Measurements from ENCODE around the gene UPF2. TPM values are rescaled to one million over a fixed set of nuclear protein-coding genes. Genes with fewer than 3 reads are reported as not detected.

Gene UPF2
- total and polyA plus RNA-seq, 12 donors: 5.1 to 24.3 (median 12.1) TPM

DNA sequence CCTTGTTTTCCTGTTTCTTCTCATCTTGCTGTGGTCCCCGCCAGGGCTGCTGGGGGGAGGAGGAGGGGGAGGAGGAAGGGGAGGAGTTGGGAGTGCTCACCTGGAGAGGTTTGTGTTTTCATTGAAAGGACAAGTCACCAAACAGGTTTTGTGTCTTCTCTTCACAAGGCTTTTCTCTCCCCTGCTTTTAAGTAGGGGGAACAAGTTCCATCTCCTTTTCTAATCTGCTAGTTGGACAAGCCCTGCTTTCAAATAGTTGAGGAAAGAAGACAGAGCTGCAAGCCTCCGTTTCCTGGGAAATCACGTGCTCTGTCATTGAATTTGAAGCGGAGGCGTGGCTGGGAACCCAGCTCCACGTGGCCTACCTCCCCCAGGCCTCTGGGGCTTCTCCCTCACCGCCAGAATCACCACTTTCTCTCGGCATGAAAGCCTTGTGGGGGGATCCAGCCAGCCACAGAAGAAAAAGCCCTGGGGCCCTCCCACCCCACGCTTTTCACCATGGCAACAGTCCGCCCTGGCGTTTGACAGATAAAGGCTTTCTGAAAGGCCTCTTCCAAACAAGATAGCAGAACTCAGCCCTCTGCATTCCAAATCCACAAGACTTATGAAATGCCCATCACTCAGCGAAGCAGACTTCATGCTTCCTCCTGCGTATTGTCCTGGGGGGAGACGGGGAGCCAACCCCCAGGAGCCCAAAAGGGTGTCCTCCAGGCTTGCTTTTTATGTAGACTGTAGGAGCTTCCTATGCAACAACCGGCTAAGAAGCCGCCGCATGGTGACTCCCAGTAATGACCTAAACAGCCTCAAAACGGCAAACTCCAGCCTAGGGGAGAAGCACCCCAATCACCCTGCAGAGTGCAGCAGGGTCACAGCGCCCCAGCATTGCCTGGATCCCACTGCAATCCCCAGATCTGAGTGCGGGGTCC, 167.8 kb downstream of the UPF2 start:
- peak in 3 of 7 donors; percentile 24 to 42 (median 34) for DNase-seq
- Histone ChIP-seq H3K4me1 (replicated peaks in 1 of 2) (peaks cover 20 to 21% of the 10 kb centered on the region in 2 donors), H3K27me3 (no peaks in the 10 kb centered on the region), H3K27ac (peak overlapping the region in 4 of 5 donors; percentile 7 to 87 (median 50)), H3K36me3 (replicated peaks in 1 of 2) (no peaks in the 10 kb centered on the region), H3K4me3 (no peak overlapping the region), H3K9me3 (replicated peaks in 1 of 3) (no peaks in the 10 kb centered on the region)
- intact Hi-C loops (cut with DNase I): no loop called here
- no peak for TF ChIP-seq POLR2A (IDR thresholded peaks at IDR 0.05)
- TF ChIP-seq, protein P1, sequence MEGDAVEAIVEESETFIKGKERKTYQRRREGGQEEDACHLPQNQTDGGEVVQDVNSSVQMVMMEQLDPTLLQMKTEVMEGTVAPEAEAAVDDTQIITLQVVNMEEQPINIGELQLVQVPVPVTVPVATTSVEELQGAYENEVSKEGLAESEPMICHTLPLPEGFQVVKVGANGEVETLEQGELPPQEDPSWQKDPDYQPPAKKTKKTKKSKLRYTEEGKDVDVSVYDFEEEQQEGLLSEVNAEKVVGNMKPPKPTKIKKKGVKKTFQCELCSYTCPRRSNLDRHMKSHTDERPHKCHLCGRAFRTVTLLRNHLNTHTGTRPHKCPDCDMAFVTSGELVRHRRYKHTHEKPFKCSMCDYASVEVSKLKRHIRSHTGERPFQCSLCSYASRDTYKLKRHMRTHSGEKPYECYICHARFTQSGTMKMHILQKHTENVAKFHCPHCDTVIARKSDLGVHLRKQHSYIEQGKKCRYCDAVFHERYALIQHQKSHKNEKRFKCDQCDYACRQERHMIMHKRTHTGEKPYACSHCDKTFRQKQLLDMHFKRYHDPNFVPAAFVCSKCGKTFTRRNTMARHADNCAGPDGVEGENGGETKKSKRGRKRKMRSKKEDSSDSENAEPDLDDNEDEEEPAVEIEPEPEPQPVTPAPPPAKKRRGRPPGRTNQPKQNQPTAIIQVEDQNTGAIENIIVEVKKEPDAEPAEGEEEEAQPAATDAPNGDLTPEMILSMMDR (IDR thresholded peaks at IDR 0.05): no peak
- WGBS, 4 donors: 53 to 66% (median 59%) methylated on average over 17 to 20 of the region's 20 CpGs

- peak overlapping the region in 1 of 5 donors; percentile 53 for H3K27ac ChIP-seq
Measured at GRCh38 chr10:11871466-11871865, 171.1 kb downstream of the UPF2 start.

GRCh38 chr10:11870900-11871400, 171.7 kb downstream of the UPF2 start:
- peaks cover 20 to 22% of the 10 kb centered on the region in 2 donors for H3K4me1 ChIP-seq (replicated peaks in 1 of 2)
- no peaks in the 10 kb centered on the region for H3K36me3 ChIP-seq (replicated peaks in 1 of 2)
- WGBS, 4 donors: 72 to 79% (median 76%) methylated on average over 7 of the region's 7 CpGs
- peaks cover 7% of the 10 kb centered on the region for H3K27me3 ChIP-seq
- no peak overlapping the region for H3K4me3 ChIP-seq
- peak overlapping the region in 1 of 5 donors; percentile 53 for H3K27ac ChIP-seq
- no peak for TF ChIP-seq POLR2A (IDR thresholded peaks at IDR 0.05)
- TF ChIP-seq, protein P1 (IDR thresholded peaks at IDR 0.05): no peak
- no peaks in the 10 kb centered on the region for H3K9me3 ChIP-seq (replicated peaks in 1 of 3)
- intact Hi-C loops (cut with DNase I): no loop called here
- DNase-seq: no peak

More at GRCh38 chr10:11871466-11871865, 171.1 kb downstream of the UPF2 start:
- intact Hi-C loops (cut with DNase I): no loop called here
- TF ChIP-seq, protein P1 (IDR thresholded peaks at IDR 0.05): no peak
- Histone ChIP-seq H3K9me3 (replicated peaks in 1 of 3) (no peaks in the 10 kb centered on the region), H3K4me1 (replicated peaks in 1 of 2) (peaks cover 20 to 24% of the 10 kb centered on the region in 2 donors), H3K36me3 (replicated peaks in 1 of 2) (no peaks in the 10 kb centered on the region), H3K27me3 (peaks cover 7% of the 10 kb centered on the region), H3K4me3 (no peak overlapping the region)
- no peak for DNase-seq
- 45 to 59% (median 54%) methylated on average over 9 of the region's 9 CpGs for WGBS, 4 donors

- Histone ChIP-seq H3K36me3 (replicated peaks in 1 of 2) (no peaks in the 10 kb centered on the region), H3K27me3 (peaks cover 7% of the 10 kb centered on the region), H3K27ac (peak overlapping the region in 2 of 5 donors; percentile 5 to 38), H3K4me1 (replicated peaks in 1 of 2) (peaks cover 17% of the 10 kb centered on the region in 2 donors), H3K4me3 (peak overlapping the region in 1 of 4 donors; percentile 29), H3K9me3 (replicated peaks in 1 of 3) (no peaks in the 10 kb centered on the region)
- no peak for DNase-seq
- TF ChIP-seq POLR2A (IDR thresholded peaks at IDR 0.05): no peak
- TF ChIP-seq, protein P1 (IDR thresholded peaks at IDR 0.05): no peak
- intact Hi-C loops (cut with DNase I): no loop called here
- 57 to 78% (median 63%) methylated on average over 6 to 8 of the region's 8 CpGs for WGBS, 4 donors
Measured at GRCh38 chr10:11870461-11870780, 172.2 kb downstream of the UPF2 start.

Small RNA genes within 50 kb of the gene (small RNA-seq; reads per million reads assigned to genes)
- 0 reads per million in 2 donors for gene RNU6-1095P

Other genes with a start within 250 kb of the UPF2 start
- 10 to 100 TPM in 1 of 9 donors, 1 to 10 TPM in 7, under 1 TPM in 1; 0.33 to 16.6 (median 3.8) TPM for gene PROSER2, start 219.5 kb downstream of the UPF2 start, total RNA-seq
- gene PROSER2, start 219.5 kb downstream of the UPF2 start, polyA plus RNA-seq: 1 to 10 TPM in 2 of 3 donors, under 1 TPM in 1; 0.82 to 1.7 (median 1.5) TPM
- 10 to 100 TPM; 18.2 to 44.8 (median 25.1) TPM for gene DHTKD1, start 26.1 kb upstream of the UPF2 start, total RNA-seq
- gene DHTKD1, start 26.1 kb upstream of the UPF2 start, polyA plus RNA-seq: 10 to 100 TPM in 1 of 3 donors, 1 to 10 TPM in 2; 8.0 to 17.1 (median 9.1) TPM
- gene SEC61A2, start 86.9 kb upstream of the UPF2 start, total RNA-seq: 1 to 10 TPM; 1.3 to 6.0 (median 5.1) TPM
- gene SEC61A2, start 86.9 kb upstream of the UPF2 start, polyA plus RNA-seq: 1 to 10 TPM; 5.8 to 8.4 (median 5.9) TPM
- gene NUDT5, start 153.1 kb upstream of the UPF2 start, total RNA-seq: 10 to 100 TPM; 35.5 to 62.7 (median 48.0) TPM
- 10 to 100 TPM; 25.3 to 84.3 (median 44.6) TPM for gene NUDT5, start 153.1 kb upstream of the UPF2 start, polyA plus RNA-seq
- 100 to 1,000 TPM in 1 of 9 donors, 10 to 100 TPM in 8; 43.1 to 119 (median 57.4) TPM for gene CDC123, start 153.4 kb upstream of the UPF2 start, total RNA-seq
- gene CDC123, start 153.4 kb upstream of the UPF2 start, polyA plus RNA-seq: 100 to 1,000 TPM in 1 of 3 donors, 10 to 100 TPM in 2; 41.1 to 111 (median 42.0) TPM

Data from adrenal gland (tissue), 12 donors.